ENCODE measurements around the gene DMPK. TPM values are rescaled to one million over a fixed set of nuclear protein-coding genes. Genes with fewer than 3 reads are reported as not detected.

DMPK gene
- total RNA-seq, 2 experiments from 2014 or later, result 14.9 to 34.7 TPM

DNA sequence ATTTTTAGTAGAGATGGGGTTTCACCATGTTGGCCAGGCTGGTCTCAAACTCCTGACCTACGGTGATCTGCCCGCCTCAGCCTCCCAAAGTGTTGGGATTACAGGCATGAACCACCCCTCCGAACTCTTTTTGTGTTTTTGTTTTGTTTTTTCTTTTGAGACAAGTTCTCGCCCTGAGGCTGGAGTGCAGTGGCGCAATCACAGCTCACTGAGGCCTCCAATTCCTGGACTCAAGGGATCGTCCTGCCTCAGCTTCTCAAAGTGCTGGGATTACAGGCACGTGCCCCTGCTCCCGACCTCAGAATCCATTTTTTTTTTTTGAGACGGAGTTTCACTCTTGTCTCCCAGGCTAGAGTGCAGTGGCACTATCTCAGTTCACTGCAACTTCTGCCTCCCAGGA is 24.6 kb downstream of the DMPK start:
- H4K20me1 ChIP-seq (ENCODE audit: insufficient read depth, low read length), result no peaks in the 10 kb centered on the region
- H3K9me2 ChIP-seq (ENCODE audit: insufficient read depth, low read length), result no peaks in the 10 kb centered on the region
- H2AFZ ChIP-seq (ENCODE audit: low read length), result no peak overlapping the region
- POLR2A ChIA-PET, result no interaction called here
- CTCF ChIA-PET (ENCODE audit: unreplicated experiment), result no interaction called here
- peaks cover 3% of the 10 kb centered on the region for H3K4me1 ChIP-seq (ENCODE audit: insufficient read depth, low read length, poor library complexity, severe bottlenecking)
- no peak overlapping the region for H3K4me2 ChIP-seq (ENCODE audit: low read length)
- no peak overlapping the region for H3K4me3 ChIP-seq (ENCODE audit: low read depth, low read length, poor library complexity, severe bottlenecking)
- no peak for DNase-seq (ENCODE audit: low spot score)
- no peaks in the 10 kb centered on the region for H3K36me3 ChIP-seq (ENCODE audit: insufficient read depth, low read length)
- no peak for TF ChIP-seq EZH2phosphoT487 (IDR thresholded peaks at IDR 0.05; ENCODE audit: borderline replicate concordance, low read depth, low read length)
- TF ChIP-seq, protein P1, sequence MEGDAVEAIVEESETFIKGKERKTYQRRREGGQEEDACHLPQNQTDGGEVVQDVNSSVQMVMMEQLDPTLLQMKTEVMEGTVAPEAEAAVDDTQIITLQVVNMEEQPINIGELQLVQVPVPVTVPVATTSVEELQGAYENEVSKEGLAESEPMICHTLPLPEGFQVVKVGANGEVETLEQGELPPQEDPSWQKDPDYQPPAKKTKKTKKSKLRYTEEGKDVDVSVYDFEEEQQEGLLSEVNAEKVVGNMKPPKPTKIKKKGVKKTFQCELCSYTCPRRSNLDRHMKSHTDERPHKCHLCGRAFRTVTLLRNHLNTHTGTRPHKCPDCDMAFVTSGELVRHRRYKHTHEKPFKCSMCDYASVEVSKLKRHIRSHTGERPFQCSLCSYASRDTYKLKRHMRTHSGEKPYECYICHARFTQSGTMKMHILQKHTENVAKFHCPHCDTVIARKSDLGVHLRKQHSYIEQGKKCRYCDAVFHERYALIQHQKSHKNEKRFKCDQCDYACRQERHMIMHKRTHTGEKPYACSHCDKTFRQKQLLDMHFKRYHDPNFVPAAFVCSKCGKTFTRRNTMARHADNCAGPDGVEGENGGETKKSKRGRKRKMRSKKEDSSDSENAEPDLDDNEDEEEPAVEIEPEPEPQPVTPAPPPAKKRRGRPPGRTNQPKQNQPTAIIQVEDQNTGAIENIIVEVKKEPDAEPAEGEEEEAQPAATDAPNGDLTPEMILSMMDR (conservative IDR thresholded peaks at IDR 0.05; ENCODE audit: low read length), result no peak
- no TSS peak for BruUV-seq (replicated peaks)
- no peaks in the 10 kb centered on the region for H3K79me2 ChIP-seq (ENCODE audit: insufficient read depth, low read depth, low read length)
- H3K27ac ChIP-seq (ENCODE audit: low read depth, low read length, poor library complexity, severe bottlenecking), result no peak overlapping the region
- no peaks in the 10 kb centered on the region for H3K9me3 ChIP-seq (ENCODE audit: low read length)
- intact Hi-C loops (cut with micrococcal nuclease; ENCODE audit: unreplicated experiment), result no loop called here

GRCh38 chr19:45754323-45754722 is 28.0 kb downstream of the DMPK start:
- CTCF ChIA-PET (ENCODE audit: unreplicated experiment), result interaction anchor here (0.6 kb wide), 1 partner anchor 1012 kb away, joined by 4 read pairs; no protein-coding TSS in a partner anchor

DNA sequence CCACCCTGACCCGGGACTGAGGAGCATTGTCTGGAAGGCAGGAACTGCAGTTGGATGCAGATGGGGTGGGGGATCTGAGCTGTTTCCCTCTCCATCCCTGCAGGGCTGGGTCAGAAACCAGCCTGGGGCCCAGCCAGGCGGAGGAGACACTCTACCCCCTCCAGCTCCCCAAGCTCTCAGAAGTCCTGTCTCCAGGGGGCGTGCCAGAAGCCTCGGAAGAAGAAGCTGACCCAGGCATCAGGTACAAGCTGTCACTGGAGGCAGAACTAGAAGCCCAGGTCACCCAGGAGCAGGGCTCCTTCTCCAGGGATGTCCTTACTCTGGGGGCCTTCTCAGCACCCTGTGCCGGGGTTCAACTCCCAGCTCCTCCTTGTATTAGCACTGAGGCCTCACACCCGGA is 28.7 kb downstream of the DMPK start:
- peaks cover 3% of the 10 kb centered on the region for H3K4me1 ChIP-seq (ENCODE audit: insufficient read depth, low read length, poor library complexity, severe bottlenecking)
- H3K4me3 ChIP-seq (ENCODE audit: low read depth, low read length, poor library complexity, severe bottlenecking), result no peak overlapping the region
- no peak overlapping the region for H3K27ac ChIP-seq (ENCODE audit: low read depth, low read length, poor library complexity, severe bottlenecking)
- TF ChIP-seq, protein P1 (conservative IDR thresholded peaks at IDR 0.05; ENCODE audit: low read length), result peak; percentile 73
- TF ChIP-seq EZH2phosphoT487 (IDR thresholded peaks at IDR 0.05; ENCODE audit: borderline replicate concordance, low read depth, low read length), result no peak
- DNase-seq (ENCODE audit: low spot score), result peak; percentile 47
- no peaks in the 10 kb centered on the region for H3K9me2 ChIP-seq (ENCODE audit: insufficient read depth, low read length)
- H3K4me2 ChIP-seq (ENCODE audit: low read length), result no peak overlapping the region
- H2AFZ ChIP-seq (ENCODE audit: low read length), result peak overlapping the region; percentile 36; the same call in 1 of the 2 replicates
- BruUV-seq (replicated peaks), result no TSS peak
- POLR2A ChIA-PET, result no interaction called here
- intact Hi-C loops (cut with micrococcal nuclease; ENCODE audit: unreplicated experiment), result no loop called here
- no peaks in the 10 kb centered on the region for H3K79me2 ChIP-seq (ENCODE audit: insufficient read depth, low read depth, low read length)
- CTCF ChIA-PET (ENCODE audit: unreplicated experiment), result interaction anchor here (0.6 kb wide), 1 partner anchor 86 kb away, joined by 4 read pairs; no protein-coding TSS in a partner anchor
- no peaks in the 10 kb centered on the region for H3K36me3 ChIP-seq (ENCODE audit: insufficient read depth, low read length)
- no peaks in the 10 kb centered on the region for H4K20me1 ChIP-seq (ENCODE audit: insufficient read depth, low read length)
- H3K9me3 ChIP-seq (ENCODE audit: low read length), result no peaks in the 10 kb centered on the region

More at GRCh38 chr19:45754323-45754722, 28.0 kb downstream of the DMPK start:
- Histone ChIP-seq H3K4me2 (ENCODE audit: low read length) (no peak overlapping the region), H4K20me1 (ENCODE audit: insufficient read depth, low read length) (no peaks in the 10 kb centered on the region), H3K9me2 (ENCODE audit: insufficient read depth, low read length) (no peaks in the 10 kb centered on the region), H3K4me1 (ENCODE audit: insufficient read depth, low read length, poor library complexity, severe bottlenecking) (peaks cover 3% of the 10 kb centered on the region), H3K4me3 (ENCODE audit: low read depth, low read length, poor library complexity, severe bottlenecking) (no peak overlapping the region), H3K36me3 (ENCODE audit: insufficient read depth, low read length) (no peaks in the 10 kb centered on the region), H3K9me3 (ENCODE audit: low read length) (no peaks in the 10 kb centered on the region), H3K27ac (ENCODE audit: low read depth, low read length, poor library complexity, severe bottlenecking) (no peak overlapping the region), H3K79me2 (ENCODE audit: insufficient read depth, low read depth, low read length) (no peaks in the 10 kb centered on the region), H2AFZ (ENCODE audit: low read length) (no peak overlapping the region)
- TF ChIP-seq, protein P1 (conservative IDR thresholded peaks at IDR 0.05; ENCODE audit: low read length), result no peak
- no peak for TF ChIP-seq EZH2phosphoT487 (IDR thresholded peaks at IDR 0.05; ENCODE audit: borderline replicate concordance, low read depth, low read length)
- no peak for DNase-seq (ENCODE audit: low spot score)
- POLR2A ChIA-PET, result no interaction called here
- intact Hi-C loops (cut with micrococcal nuclease; ENCODE audit: unreplicated experiment), result no loop called here
- no TSS peak for BruUV-seq (replicated peaks)
